ENCODE results near the gene SUGCT.

Gene SUGCT

DNA sequence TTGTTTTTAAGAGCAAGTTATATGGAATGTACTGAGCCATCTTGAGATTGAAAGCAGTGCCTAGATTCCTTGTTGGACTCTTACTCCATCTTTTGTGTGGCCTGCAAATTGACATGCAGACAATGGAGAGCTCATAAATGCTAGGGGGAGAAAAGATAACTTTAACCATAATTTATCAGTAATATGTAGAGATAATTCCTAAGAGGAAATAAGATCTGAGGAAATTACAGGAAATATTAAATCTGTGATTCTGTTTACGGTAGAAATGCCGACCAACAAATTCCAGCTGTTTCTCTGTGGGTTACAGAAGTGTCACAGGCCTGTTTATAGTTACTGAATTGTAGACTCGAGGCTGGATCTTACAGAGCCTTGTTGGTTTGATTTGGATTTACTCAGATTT lies 348.0 kb downstream of the SUGCT start:
- DNase-seq = no peak

DNA sequence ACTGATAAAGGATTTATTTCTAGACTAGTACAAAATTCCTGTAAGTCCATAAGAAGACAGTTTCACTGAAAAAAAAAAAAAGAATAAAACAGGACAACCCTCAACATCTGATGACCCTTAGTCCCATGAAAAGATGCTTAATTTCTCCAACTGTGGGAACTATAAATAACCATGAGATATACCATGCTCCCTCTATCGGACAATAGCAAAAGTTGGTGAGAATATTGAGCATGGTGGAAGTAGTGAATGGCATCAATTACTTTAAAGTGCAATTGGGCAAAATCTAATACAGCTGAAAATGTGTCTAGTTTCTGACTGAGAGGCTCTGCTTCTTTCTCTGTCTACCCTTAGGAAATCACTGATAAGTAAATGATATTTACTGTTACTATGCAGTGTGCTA lies 348.8 kb downstream of the SUGCT start:
- DNase-seq = no peak

DNA sequence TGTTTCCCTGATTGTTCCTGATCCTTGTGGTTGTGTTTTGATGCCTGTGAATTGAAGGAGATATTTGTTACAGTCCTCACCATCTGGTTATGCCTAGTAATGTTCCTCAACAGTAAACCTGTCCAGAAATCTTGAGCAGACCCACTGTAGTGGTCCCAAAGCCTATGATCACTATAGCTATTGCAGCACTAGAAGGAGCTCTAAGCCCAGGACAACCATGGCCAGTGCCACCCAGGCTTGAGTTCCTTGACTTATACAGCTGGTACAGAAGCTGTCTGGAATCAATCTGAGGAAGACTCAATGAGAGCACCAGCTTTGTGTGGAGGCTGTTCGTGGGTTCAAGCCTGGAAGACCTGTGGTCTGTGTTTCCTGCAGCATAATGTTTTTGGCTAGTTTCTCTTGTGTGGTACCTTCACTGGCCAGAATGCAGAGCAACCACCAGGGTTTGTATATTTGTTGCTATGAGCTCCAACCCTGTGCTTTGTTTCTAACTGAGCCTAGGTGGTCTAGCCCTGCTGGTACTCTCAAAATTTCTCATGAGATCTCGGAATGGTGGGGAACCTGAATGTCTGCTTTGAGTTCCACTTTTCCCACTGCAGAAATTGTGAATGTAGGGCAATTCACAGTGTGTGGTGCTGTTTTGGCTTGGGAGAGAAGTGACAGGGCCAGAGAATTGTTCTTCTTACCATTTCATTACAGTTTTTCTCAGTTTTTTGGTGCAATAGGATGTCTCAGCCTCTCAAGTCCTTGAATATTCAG lies 355.2 kb downstream of the SUGCT start:
- no peak for DNase-seq

DNA sequence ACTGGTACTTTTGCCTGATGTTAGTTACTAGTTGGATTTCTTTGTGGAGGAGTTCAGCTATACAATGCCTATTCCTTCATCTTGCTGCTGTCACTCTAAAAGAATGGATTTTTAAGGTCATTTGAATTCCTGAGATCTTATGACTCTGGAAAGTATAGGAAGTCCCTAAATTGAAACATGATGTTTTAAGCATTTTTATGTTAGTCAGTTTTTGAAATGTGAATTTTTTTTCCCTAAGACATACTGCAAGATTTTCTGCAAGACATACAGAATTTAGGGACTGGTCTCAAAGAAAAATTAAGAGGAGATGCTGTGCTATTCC lies 355.8 kb downstream of the SUGCT start:
- no peak for DNase-seq

DNA sequence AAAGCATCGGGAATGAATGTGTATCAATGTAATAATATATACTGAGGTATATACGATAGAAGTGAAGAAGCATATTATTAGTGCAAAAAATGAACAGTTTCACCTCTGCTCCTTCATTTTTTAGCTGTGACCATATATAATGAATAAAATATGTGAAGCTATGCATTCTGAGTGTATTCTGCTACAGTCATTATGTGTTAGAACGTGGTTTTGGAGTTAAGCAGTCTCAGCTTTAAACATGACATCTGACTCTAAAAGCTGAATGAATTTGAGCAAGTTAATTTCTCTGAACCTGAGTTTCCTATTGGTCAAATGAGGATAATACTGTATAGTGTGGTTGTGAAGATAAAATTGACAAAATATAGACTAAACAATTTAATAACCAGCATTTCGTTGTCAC lies 358.1 kb downstream of the SUGCT start:
- no peak for DNase-seq

DNA sequence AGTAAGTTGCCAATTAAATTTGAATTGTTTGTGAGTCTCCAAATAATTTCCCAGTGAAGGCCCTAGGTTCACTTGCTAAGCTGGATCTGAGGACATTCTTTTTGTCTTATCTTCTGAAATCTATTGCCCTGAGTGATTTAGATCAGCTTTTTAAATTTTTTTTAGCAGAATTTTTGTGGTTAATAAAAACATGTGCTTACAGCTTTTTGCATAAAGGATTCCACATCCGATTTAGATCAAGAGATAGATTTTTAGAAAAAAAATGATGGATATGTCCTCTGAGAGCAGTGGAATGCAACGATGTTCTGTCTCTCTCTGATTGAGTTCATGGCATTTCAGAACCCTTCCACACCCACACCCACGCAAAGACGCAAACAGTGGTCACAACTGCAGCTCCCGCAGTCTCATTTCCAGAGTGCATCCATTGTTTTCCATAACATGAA lies 358.8 kb downstream of the SUGCT start:
- DNase-seq = no peak

DNA sequence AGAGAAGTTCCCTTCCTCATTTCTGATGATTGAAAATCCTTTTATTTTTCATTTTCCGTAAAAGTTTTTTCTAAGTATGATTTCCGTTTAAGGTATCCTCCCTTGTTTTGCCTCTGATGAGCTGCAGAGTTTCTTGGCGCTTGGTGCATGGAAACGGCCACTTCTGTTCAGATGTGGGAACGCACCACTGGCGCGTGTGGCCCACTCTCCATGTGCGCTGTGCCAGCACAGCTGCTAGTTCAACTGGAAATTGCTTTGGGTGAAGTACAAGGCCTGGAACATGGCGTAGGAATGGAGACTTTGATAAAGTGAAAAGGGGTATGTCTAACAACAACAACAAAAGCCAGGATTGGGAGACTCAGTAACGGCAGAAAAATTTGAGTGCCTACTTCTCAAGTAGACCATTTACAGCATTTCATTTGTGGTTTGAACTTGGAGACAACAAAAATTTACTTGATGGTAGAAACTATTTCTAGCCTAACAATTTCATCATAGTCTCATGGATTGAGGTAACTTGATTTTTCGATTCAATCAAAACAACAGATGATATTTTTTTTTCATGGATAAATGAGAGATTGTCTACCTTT lies 364.2 kb downstream of the SUGCT start:
- DNase-seq = no peak

DNA sequence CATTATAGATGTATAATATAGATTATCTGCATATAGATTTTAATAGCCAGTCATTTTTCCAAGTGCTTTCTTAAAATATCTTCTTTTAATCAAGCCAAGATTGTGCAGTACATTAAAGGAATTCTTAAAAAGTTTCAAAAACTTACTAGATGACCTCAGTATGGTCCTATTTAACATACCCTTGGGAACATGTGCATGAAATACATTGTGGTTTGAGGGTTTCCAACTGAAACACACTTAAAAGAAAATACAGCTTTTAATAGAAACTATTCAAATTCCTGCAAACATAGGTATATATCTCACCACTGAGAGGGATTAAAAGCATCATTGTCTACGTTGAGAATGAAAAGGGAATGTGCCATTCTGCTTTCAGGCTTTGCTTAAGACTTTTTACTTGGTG lies 364.9 kb downstream of the SUGCT start:
- no peak for DNase-seq

DNA sequence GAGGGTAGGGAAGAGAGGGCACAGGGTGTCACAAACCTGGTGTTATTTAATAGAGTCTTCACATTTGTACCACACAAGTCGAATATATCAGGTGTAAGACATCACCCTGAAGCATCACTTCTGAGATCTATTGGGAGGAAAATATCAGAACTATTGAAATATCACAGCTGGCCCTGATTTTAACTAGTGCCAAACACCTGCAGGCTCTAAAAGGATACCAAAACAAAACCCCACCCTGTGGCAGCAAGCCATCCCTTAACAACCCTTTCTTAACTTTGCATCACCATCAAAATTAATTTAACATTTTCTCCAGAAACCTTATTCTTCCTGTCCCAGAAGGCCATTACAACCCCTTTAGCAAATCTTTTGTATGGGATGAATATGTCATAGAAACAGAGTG lies 365.4 kb downstream of the SUGCT start:
- DNase-seq = no peak

DNA sequence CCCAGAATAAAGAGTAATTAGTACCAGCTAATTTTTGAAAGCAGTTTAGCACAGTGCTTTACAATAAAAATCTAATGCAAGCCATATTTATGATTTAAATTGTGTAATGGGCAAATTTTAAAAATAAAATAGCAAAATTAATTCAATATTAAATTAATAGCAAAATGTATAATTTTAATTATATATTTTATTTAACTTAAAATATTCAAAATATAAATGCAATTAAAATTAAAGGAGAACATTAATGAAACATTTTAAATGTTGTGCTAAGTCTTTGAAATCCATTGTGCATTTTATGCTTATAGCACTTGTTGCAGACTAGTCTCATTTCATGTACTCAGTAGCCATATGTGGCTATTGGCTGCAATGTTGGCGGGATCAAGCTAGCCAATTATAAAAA lies 367.6 kb downstream of the SUGCT start:
- DNase-seq = no peak

DNA sequence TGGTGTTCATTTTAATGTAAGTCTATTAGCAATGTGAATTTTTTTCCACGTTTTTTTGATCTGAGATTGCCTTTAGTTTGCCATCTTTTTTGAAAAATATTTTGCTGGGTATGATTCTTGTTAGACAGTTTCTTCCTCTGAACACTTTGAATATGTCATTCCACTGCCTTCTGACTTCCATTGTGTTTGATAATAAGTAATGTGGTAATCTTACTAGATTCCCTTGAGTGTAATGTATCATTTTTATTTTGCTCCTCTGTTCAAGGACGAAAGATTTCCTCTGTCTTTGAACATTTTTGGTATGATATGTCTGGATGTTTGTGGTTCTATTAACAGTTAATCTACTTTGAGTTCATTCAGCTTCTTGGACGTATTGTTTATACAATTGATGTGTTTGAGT lies 371.4 kb downstream of the SUGCT start:
- no peak for DNase-seq

DNA sequence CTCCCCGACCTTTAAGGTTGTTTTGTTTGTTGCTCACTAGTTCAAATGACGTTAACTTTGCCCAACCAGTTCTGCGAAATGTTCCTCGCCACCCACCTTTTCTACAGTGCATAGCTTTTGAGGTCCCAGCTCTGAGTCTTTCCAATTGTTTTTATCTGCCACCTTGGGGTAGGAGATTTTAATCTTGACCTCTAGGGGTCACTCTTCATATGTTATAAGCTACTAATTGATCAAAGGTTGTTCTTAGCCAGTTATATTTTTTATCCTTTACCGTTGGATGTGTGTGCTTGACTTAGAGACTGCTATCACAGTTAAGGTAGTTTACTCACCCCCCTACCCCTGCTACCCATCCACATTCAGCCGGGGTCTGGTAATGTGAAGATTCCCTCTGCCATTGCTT lies 372.4 kb downstream of the SUGCT start:
- no peak for DNase-seq

DNA sequence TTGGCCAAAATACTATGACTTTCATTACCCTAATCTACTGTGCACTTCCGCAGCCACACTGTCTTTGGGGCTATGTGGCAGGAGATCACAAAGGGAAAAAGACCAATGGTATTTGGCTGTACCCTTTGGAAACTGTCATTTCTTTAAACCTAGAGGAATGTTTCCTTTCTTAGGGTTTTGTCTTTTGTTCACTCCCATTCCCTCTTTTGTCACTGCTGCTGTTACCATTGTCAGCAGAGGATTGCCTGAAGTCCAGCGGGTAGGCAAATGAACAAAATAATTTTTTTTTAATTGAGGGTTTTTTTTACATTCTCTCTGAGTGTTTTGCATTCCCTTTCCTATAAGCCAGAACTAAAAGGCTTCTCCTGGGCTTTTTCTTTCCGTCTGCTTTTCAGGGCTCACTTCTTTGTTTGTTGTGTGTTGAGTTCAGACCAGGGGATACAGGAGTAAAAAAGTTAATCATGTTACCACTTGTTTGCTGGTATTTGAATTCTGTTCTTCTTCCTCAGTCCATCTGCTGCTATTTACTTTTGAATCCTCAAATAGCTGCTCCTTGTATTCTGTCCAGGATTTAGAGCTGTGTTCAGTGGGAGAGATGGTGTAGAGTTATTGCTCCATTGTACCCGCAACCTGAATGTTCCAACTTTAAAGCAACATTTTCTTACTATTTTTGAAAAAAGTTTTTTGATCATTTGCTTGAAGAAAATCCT lies 374.6 kb downstream of the SUGCT start:
- DNase-seq = no peak

DNA sequence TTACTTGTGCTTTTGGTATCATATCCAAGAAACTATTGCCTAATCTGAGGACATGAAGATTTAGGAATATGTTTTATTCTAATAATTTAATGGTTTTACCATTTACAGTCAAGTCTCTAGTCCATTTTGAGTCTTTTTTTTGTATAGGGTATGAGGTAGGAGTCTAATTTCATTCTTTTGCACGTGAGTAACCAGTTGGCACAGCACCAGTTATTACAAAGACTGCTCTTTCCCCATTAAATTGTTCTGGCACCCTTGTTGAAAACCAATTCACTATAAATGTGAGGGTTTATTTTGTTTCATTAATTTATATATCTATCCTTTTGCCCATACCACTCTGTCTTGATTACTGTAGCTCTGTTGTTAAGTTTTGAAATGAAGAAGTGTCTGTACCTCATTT lies 381.6 kb downstream of the SUGCT start:
- no peak for DNase-seq

DNA sequence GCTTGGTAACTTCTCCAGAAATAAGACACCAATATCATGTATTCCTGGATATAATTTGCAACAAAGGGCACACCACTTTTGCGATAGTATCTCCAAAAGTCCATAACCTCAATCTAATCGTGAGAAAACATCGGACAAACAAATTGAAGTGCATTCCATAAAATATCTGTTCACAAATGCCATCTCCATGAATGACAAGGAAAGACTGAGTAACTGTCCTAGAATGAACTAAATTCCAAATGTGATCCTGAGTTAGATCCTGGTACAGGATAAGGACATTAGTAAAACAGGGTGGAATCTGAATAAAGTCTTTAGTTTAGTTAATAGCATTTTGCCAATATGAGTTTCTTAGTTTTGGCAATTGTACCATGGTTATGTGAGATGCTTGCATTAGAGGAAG lies 384.2 kb downstream of the SUGCT start:
- no peak for DNase-seq

DNA sequence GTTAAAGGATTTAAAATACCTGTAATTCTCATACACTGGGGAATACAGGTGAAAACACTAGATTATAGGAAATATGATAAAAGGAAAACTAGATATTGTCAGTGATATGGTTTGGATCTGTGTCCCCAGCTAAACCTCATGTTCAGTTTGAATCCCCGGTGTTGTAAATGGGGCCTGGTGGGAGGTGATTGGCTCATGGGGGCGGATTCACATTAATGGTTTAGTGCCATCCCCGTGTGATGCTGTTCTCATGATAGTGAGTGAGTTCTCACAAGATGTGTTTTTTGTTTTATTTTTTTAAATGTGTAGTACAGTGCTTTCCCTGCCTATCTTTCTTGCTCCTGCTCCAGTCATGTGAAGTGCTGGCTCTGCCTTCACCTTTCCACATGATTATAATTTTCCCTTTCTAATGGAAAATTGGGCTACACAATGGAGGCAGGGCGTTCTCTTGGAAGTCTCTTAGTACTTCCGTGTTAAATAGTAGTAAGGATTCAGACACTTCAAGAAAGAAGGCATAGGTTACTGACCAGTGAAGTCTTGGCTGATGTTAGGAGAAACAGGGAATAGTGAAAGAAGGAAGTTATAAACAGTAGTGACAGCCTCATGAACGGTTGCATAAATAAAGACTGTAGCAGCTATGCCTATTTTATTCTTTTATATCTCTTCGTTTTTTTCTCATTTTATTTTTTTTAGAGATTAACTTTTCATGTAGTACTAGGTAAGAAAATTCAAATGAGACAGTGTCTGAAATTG lies 386.4 kb downstream of the SUGCT start:
- no peak for DNase-seq

DNA sequence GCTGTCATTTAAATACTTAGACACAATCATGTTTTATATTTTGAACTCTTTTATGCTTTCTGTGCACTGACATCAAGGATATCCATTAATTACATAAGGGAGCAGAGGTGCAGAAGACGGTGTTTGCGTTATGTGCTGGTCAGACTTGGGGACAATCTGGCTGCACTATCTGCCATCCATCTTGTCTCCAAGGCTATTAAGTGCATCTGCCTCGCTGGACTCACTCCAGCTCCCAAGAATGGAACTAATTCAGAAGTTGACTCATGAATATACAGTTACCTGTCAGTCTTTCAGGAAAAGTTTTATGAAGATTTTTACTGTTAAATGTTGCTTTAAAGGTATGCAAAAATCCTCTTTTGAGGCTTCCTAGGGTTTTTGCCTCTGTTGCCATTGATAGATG lies 391.0 kb downstream of the SUGCT start:
- no peak for DNase-seq

DNA sequence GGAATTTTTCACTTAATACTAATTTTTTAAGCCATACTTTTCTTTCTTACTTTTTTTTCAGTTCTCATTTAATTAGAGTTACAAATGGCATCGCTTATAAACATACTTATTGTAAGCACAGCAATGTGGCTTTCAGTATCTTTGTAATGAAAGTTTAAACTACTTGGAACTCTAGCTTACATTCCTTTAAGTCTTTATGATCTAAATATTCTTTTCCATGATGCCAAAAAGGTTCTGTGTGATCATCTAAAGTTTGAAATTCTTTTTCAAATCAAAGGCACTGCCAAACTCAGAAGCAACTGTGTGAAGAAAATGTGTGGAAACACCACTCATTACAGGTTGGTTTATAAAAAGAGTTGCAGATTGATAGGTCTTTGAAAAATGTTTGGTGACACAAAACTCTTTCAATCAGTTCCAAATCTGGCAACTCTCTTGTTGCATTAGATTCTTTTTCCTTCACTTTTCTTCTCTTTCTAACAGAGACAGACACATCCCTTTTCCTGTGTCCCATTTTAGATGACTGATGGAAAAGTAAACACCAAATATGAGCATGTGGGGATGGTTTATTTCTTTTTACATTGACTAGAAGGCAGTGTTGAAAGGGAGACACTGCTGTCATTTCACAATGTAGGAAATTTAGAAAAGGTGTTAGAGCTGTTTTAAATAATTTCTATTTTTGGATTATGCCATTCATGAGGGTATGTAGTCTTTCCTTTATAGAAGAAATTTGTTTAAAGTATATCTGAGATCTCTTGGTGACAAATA lies 392.3 kb downstream of the SUGCT start:
- no peak for DNase-seq

DNA sequence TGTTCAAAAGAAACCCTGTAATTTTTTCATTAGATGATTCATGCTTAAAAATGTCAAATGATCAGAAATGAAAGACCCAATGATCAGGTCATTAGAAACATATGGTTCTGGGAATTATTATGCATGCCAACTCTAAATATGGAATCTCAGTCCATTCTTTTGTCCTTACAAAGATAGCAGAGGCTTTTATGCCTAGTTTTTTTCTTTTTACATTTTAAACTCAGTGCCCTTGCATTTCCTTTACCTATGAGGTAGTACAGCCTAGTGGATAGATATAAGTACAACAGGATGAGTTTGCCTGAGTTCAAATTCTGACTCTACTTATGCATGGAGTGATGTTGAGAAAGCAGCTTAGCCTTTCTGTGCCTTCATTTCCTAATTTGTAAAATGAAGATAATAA lies 392.9 kb downstream of the SUGCT start:
- DNase-seq = no peak

DNA sequence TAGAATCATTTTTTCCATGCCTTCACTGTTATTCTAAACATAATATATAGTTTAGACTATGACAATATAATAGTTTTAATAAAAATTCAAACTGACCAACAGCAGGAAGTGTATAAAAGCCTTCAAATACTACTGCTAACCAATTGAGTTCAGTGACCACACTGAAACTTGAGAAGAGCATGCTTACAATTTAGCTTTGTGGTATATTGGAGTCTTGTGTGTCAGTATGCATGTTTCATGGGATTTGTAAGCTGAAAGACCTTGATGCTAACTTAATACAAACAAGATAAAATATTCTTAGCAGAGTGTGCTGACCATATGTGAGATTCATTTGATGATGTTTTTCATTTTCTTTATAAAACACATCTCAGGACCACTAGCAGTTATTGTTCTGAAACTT lies 395.5 kb downstream of the SUGCT start:
- no peak for DNase-seq

DNA sequence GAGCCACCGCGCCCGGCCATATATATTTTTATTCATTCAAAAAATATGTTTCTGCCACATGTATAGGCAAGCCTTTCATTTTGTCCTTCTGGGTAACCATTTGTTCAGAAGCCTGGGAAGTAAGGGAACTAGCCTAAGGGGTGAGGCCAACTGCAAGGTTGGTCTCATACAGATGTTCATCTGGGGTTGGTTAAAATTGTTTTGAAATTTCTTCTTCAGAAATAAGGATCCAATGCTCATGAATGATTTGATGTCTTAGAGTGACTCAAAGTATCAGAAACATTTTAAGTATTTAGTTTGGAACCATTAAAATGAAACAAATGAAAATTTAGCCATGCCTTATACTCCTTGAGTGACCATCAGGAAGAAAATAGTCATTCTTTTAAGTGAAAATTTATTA lies 397.2 kb downstream of the SUGCT start:
- no peak for DNase-seq

DNA sequence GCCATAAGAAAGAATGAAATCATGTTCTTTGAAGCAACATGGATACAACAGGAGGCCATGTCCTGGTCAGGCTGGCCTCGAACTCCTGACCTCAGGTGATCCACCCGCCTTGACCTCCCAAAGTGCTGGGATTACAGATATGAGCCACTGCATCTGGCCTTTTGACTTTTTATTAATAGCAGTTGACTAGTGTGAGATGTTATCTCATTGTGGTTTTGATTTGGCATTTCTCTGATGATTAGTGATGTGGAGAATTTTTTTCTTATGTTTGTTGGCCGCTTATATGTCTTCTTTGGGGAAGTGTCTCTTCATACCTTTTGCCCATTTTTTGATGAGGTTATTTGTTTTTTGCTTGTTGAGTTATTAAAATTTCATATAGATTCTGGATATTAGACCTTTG lies 400.9 kb downstream of the SUGCT start:
- DNase-seq = no peak

DNA sequence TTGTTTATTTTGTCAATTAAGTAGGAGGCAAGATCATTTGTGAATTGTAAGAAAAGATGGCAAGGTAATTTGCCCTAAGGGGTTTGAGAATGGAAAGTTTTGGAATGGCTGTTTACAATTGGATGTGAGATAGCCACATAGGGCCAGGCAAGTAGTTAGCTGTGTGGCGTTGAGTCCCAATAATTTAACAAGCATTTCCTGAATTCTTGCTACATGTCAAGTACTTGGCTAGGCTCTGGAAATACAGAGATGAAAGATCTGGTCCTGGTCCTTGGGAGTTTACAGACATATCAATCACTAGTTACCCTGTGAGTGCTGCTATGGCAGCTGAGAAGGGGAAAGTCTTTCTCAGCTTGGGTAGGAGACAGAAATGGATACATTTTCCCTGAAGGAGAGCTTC lies 401.6 kb downstream of the SUGCT start:
- DNase-seq = no peak
